Sigmoid colon (tissue), 4 donors: Measurements from ENCODE around the gene PDE6C.

Experiments
- EP300 ChIP-seq, 4 donors: sonication (generic); formaldehyde crosslinking; IDR thresholded peaks; one replicate each; pipeline ENCODE4 v1.6.1; 2017; ENCODE audit warnings: antibody characterized with exemption in 4 of 4
- POLR2A ChIP-seq, 2 donors: fragments of 450-650 bp; IDR thresholded peaks; one replicate each; pipeline ENCODE4 v1.6.1; 2016; ENCODE audit warnings: antibody characterized with exemption in 2 of 2, mild to moderate bottlenecking in 2 of 2, moderate library complexity in 2 of 2
- POLR2AphosphoS5 ChIP-seq, 4 donors: sonication (generic); formaldehyde crosslinking; IDR thresholded peaks; one replicate each; pipeline ENCODE4 v1.6.1; 2017; ENCODE audit warnings: antibody characterized with exemption in 4 of 4
- TF ChIP-seq, protein P1 (sequence below), 4 experiments: fragments of 450-650 bp in 3 of 4; fragments of 200-600 bp in 1 of 4; IDR thresholded peaks; one replicate each; pipeline ENCODE4 v1.5.1; 2016 to 2019; ENCODE audit warnings: antibody characterized with exemption in 4 of 4, mild to moderate bottlenecking in 3 of 4, moderate library complexity in 2 of 4

DNA sequence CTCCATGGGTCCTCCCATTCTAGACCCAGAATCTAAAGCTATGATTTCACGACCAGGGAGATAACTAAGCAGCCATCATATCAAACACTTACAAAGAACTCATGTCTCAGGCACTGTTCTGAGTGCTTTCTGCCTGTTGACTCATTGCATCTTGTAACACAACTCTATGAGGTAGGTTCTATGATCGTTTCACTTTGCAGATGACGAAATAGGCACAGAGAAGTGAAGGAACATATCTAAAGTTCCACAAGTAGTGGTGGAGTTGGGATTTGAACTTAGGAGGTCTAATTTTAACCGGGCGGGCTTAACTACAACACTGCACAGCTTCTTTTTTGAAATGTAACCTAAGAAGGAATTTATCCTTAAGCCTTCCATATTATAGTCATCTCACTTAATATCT lies 14.2 kb upstream of the PDE6C start:
- TF ChIP-seq, protein P1, sequence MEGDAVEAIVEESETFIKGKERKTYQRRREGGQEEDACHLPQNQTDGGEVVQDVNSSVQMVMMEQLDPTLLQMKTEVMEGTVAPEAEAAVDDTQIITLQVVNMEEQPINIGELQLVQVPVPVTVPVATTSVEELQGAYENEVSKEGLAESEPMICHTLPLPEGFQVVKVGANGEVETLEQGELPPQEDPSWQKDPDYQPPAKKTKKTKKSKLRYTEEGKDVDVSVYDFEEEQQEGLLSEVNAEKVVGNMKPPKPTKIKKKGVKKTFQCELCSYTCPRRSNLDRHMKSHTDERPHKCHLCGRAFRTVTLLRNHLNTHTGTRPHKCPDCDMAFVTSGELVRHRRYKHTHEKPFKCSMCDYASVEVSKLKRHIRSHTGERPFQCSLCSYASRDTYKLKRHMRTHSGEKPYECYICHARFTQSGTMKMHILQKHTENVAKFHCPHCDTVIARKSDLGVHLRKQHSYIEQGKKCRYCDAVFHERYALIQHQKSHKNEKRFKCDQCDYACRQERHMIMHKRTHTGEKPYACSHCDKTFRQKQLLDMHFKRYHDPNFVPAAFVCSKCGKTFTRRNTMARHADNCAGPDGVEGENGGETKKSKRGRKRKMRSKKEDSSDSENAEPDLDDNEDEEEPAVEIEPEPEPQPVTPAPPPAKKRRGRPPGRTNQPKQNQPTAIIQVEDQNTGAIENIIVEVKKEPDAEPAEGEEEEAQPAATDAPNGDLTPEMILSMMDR (IDR thresholded peaks at IDR 0.05): no peak
- no peak for TF ChIP-seq POLR2A (IDR thresholded peaks at IDR 0.05)
- TF ChIP-seq POLR2AphosphoS5 (IDR thresholded peaks at IDR 0.05): no peak
- TF ChIP-seq EP300 (IDR thresholded peaks at IDR 0.05): no peak
